GM12801 (cell line): ENCODE data around the gene PLXDC2.

Source experiments
- TF ChIP-seq, protein P1 (sequence below): IDR thresholded peaks from one replicate; pipeline ENCODE4 v1.5.1; 2011; ENCODE audit warnings: control low read depth; ENCODE audit not compliant: insufficient read length; ENCODE audit errors: extremely low read depth

Gene PLXDC2

DNA sequence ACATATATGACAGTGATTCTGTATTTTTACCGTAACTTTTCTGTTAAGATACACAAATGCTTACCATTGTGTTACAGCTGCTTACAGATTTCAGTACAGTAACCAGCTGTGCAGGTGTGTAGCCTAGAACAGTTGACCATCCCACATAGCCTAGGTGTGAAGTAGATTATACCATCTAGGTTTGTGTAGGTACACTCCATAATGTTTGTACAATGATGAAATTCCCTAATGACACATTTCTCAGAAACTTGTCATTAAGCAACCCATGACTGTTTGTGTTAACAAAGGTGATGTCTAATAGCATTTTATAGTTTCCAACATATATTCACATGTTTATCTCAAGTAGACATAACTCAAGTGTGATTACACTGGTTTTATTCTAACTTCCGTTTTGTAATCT is 218.5 kb downstream of the PLXDC2 start:
- TF ChIP-seq, protein P1, sequence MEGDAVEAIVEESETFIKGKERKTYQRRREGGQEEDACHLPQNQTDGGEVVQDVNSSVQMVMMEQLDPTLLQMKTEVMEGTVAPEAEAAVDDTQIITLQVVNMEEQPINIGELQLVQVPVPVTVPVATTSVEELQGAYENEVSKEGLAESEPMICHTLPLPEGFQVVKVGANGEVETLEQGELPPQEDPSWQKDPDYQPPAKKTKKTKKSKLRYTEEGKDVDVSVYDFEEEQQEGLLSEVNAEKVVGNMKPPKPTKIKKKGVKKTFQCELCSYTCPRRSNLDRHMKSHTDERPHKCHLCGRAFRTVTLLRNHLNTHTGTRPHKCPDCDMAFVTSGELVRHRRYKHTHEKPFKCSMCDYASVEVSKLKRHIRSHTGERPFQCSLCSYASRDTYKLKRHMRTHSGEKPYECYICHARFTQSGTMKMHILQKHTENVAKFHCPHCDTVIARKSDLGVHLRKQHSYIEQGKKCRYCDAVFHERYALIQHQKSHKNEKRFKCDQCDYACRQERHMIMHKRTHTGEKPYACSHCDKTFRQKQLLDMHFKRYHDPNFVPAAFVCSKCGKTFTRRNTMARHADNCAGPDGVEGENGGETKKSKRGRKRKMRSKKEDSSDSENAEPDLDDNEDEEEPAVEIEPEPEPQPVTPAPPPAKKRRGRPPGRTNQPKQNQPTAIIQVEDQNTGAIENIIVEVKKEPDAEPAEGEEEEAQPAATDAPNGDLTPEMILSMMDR, result no peak

DNA sequence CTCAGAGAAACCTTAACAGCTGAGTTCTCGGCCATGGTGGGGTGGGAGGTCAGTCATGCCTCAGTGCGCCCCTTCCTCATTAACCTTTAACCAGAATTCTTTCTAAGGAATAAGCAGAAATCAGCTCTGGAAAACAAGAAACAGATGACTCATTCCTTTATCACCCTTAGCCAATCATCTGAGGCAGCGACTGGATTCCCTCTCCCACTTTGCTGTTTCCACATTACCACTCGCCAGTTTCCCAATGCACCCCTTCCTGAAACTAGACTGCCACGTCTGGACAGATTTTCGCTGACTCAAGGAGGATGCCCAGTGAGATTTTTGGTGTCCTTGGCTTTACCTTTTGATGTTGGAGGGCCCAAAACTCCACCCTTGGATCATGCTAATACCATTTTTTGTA is 223.8 kb downstream of the PLXDC2 start:
- TF ChIP-seq, protein P1, result no peak

DNA sequence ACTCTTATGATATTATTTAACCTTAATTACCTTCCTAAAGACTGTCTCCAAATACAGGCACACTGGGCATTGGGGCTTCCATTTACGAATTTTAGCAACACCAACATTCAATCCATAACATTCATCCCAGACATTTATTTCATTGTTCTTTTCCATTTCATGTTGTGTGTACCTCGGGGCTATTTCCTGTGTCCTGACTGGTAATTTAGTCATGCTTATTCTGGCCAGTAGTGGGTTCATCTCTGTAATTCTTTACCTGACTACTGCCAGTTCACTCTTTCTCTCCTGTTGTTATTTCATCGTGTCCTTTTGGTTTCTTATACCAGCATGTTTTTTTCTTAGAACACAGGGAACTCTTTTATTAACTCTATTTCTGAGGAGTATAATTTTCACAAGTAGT is 225.7 kb downstream of the PLXDC2 start:
- TF ChIP-seq, protein P1, result no peak

DNA sequence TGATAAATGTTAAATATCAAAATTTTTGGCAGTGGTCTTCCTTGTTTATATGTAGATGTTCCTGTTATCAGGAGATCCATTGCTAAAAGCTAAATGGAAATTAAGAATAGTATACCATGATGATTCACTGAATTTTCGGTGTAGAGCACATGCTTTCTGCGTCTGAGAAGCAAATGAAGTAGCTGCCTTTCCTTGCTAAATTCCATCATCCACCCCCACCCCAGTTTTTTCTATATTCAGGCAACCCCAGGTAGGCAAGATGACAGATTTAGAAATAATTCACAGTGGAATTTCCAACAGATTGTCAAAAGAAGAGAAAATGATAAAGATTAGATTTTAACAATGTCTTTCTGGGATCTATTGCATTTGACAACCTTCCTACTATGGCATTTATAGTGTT is 231.9 kb downstream of the PLXDC2 start:
- TF ChIP-seq, protein P1, result no peak

DNA sequence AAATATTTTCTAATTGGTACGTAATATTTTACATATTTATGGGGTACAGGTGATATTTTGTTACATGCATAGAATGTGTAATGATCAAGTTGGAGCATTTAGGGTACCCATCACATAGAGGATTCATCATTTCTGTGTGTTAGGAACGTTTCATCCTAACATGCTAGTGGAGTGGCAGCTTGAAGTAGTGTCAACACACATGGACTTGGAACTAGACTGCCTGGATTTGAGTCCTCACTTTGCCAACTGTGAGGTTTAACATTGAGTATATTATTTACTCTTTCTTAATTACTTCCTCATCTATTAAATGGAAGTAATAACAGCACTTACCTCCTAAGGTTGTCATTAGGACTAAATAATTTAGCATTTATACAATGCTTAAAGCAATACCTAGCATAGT is 241.9 kb downstream of the PLXDC2 start:
- TF ChIP-seq, protein P1, result no peak

DNA sequence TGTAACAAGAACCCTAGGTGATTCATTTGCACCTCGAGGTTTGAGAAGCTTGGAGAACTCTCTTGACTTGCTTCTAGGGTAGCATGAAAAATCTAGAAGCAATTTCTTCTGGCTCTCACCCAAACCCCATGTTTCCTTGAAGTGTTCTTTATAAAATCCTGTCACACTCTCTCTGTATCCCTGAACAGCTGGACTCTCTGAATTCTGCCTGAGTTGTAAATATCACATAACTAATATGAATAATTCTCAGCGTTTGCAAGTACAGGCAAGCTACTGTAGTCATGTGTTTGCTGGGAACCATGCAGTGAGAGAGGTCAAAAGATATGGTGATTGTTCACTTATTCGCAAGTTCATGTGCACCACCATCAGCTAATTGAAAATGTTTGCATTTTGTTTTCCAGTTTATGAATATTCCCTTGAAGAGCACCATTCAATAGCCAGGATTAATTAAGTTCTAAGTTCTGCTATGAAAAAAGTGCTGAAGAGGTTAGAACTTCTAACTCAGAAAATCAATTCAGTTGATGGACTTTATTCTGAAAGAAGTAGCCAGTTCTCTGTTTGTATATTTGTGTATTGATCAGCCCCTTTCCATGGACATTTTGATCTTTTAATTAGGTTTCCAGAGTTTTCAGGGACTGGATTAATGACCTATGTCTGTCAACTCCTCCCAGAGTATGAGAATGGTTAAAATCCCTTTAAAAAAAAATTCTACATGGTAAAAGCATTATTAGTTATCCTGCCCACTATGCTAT is 243.0 kb downstream of the PLXDC2 start:
- TF ChIP-seq, protein P1, result no peak

DNA sequence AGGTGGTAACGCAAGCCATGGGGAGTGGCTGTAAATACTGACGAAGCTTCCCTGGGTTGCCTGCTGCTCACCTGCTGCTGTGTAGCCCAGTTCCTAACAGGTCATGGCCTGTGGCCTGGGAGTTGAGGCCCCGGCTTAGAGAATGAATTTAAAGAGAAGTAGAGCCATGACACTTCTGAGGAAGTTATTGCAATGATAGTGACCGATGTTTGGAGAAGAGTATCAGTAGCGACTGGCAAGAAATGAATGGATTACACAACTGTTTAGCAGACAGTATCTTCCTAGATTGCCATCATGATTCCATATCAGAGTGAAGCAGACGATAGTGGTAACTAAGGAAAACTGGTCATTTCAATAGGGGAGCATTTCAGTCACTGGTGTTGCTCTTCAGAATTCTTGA is 249.6 kb downstream of the PLXDC2 start:
- TF ChIP-seq, protein P1, result no peak

DNA sequence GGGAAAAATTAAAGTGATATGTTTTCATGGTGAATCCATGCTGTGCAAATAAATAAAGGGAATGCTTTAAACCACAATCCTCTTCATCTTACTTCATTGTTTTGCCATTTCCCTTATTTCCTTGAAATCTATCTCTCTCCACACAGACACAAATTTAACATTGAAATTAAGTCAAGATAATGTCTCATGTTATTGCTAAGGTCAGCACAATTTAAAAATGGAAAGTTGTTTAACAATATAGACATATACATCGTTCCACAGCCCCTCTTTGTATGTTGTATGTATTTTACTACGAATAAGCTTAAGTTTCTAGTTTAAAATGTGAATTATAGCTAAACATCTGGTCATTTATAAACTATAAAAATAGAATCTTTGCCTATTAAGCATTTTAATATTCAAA is 256.9 kb downstream of the PLXDC2 start:
- TF ChIP-seq, protein P1, result no peak
